Measurements from ENCODE around the gene LY86.
A peak's percentile ranks its signal among the peaks of the same experiment; 100 is the strongest.

The LY86 gene

DNA sequence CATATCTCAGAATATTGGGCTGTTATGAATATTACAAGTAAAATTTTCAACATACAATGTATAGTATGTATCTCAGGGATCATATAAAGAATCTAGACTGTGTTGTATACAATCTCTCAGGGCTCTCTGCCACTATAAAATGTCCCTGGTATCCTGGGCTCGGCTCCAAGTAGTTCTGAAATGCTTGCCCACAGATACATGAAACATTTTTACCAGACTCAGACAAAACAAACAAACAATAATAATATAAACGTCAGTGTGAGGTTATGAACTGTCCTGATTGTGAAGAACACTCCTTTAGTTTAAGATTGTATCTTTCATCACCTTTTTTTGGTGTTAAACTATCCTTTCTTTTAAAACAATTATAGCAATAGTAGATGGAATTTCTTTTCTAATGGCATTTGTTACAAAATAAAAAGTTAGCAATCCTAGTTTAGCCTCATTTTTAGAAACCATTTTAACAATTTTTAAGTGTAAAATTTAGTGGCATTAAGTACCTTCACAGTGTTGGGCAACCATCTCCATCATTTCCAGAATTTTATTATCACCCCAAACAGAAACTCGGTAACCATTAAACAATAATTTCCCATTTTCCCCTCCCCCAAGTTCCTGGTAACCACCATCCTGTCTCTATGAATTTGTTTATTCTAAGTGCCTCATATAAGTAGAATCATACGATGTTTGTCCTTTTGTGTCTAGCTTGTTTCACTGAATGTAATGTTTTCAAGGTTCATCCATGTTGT, 17.4 kb upstream of the LY86 start:
- no peak for DNase-seq (ENCODE audit: low read depth, low spot score)

DNA sequence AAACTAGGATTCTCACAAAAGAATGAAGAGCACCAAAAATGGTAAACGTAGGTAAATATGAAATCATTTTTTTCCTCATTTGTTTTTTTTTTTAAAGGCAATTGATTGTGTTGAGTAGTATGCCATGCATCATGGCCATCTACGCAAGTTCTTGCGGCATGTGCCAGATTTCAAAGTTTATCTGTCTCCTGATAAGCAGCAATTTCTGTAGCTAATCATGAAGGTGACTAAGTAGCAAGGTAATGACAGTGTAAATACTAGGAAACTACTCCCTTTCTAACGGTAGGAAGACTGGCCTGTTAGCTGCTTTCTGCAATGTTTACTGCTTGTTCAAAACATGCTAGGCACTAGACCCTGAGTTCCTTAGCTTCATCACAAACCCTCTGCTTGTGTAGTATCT, 13.4 kb upstream of the LY86 start:
- DNase-seq (ENCODE audit: low read depth, low spot score), result no peak

DNA sequence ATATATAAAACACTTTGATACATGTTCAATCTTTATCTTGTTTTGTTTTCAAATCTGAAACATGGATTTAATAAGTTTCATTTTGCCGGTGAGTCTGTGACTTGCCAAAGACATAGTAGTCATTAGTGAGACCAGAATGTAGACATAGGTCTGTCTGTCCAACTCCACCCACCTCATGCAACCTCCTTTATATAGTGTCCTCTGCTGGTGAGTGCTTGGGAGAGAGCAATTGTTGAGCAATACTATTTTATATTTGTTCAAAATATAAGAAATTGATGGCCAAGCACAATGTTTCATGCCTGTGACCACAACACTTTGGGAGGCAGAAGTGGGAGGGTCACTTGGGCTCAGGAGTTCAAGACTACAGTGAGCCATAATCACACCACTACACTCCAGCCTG, 10.8 kb upstream of the LY86 start:
- DNase-seq (ENCODE audit: low read depth, low spot score), result no peak

DNA sequence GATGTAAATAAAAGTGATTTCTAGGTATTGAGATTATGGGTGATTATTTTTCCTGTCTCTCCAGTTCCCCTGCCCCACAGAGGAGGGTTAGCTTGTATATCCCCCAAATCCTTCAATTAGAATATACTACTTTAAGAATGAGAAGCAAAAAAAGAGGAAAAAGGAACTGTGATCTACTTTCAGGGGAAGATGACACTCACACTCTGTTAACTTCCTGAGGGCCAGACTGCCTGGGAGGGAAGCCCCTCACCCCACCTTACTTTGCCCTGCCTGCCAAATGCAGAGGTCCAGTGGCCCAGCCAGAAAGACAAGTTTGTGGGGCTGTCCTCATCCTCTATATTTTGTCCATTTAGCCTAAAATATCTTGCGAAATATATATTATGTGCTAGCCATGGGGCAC, 9.2 kb upstream of the LY86 start:
- DNase-seq (ENCODE audit: low read depth, low spot score), result no peak

- DNase-seq (ENCODE audit: low read depth, low spot score), result no peak
Measured at GRCh38 chr6:6580225-6580856, 8.2 kb upstream of the LY86 start.

DNA sequence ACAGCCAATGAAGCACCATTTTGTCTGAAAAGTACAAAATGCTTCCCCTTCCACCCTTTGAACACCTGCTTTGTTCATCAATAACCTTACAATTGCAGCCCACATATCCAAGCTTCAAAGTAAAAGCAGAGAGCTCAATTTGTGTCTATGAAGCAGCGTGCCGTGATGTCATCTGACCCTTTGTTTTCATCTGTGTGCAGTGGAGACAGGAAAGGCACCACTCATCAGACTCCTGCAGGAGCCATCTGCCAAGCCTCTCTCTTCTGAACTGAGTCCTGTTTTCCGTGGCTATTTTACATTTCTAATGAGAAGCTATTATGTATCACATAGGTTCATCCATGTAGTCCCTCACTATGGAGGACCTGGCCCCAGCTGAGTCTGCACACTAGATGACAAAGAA, 7.5 kb upstream of the LY86 start:
- DNase-seq (ENCODE audit: low read depth, low spot score), result no peak

DNA sequence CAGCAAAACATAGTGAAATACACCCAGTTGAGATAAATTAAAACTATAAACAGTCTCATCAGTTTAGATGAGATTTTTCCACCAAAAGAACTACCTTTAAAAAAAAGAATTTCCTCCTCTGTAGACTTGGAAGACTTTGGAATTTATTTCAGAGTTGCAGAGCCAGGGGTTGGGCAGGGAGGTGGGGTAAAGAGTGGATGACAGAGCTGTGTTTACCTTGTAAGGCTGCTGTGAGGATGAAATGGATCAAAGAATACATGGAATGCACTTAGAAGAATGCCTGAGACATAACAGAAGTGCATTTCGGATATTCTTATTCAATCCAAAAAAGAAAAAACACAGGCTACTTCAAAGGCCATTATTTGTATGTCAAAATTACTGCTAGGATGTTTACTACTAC, 6.4 kb upstream of the LY86 start:
- no peak for DNase-seq (ENCODE audit: low read depth, low spot score)

- DNase-seq (ENCODE audit: low read depth, low spot score), result peak; percentile 27
Measured at GRCh38 chr6:6583836-6584235, 4.7 kb upstream of the LY86 start.

DNA sequence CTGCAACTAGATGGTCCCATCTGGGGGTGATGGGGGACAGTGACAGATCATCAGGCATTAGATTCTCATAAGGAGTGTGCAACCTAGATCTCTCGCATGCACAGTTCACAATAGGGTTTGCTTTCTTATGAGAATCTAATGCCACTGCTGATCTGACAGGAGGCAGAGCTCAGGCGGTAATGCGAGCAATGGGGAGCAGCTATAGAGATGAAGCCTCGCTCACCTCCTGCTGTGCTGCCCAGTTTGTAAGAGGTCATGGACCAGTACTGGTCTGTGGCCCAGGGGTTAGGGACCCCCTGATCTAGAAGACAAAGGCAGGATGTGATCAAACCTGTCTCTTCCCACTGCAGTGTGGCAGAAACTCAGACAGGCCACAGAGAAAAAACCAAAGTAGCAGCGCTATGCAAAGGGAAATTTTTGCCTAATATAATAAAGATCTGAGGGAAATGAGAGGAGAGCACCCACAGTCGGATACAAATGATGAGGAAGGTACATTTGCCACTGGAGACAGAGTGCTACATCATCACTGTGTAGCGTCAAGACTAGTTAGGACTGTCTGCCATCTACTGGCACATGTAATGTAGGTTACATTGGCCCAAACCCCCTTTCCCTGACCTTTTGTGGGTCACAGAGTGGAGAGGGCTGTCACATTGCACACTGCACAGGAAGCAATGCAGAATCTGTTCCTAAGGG, 4.1 kb upstream of the LY86 start:
- DNase-seq (ENCODE audit: low read depth, low spot score), result no peak

DNA sequence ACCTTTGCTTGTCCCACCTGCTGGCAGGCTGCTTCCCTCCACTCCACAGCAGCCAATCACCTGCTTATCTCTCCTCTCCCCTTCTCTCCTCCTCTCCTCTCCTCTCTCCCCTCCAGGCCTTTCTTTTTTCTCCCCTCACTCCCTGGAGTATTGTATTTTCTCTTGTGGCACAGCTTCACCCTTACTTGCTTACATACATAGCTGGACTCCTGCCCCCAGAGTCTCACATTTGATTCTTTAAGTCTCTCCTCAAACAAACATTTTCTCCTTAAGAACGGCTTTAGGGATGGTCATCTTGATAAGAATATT, 3.6 kb upstream of the LY86 start:
- DNase-seq (ENCODE audit: low read depth, low spot score), result no peak

- DNase-seq (ENCODE audit: low read depth, low spot score), result no peak
Measured at GRCh38 chr6:6586167-6586566, 2.4 kb upstream of the LY86 start.

DNA sequence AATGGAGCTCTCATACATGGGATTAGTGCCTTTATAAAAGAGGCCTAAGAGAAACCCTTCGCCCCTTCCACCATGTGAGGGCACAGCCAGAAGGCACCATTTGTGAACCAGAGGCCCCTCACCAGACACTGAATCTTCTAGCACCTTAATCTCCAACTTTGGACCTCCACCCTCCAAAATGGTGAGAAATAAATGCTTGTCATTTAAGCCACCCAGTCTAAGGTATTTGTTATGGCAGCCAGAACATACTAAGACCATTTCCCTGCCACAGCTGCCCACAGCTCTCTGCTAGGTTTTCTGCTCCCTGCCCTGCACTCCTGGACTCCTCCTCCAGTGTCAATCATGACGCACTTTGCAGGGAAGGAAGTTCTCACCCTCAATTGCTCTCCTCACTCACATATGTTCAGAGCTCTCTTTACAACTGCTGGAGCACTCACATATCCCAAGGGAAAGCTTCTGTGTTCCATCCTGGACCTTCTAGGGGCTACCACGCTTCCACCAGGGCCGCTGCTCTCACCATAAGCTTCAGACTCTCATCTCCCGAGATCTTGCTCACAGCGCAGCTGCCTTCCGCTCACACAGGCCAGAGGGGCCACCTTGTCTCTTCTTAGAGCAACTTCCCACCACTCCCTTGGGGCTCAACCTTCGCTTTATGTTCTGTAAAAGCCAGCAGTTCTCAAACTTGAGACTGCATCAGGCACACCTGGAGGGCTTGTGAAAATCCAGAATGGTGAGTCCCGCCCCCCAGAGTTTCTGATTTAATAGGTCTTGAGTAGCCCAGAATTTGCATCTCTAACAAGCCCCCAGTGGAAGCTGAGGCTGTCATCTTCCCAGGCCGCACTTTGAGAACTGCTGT, 1.6 kb upstream of the LY86 start:
- no peak for DNase-seq (ENCODE audit: low read depth, low spot score)

DNA sequence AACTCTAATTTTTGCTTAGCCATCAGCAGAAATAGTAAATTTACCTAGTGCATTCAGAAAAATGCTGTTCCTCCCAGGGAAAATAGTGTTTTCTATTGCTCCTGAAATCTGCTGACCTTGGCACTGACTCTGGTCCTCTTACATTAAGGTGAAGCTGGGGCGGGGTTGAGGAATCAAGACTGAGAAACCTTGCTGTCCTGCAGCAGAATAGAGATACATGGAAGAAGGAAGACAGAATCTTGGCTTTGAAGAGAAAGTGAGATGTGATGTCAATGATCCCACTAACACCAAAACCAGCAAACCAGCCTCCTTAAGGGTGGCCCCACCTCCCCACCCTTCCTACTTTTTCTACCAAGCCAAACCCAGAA, 840 bp upstream of the LY86 start:
- DNase-seq (ENCODE audit: low read depth, low spot score), result no peak

DNA sequence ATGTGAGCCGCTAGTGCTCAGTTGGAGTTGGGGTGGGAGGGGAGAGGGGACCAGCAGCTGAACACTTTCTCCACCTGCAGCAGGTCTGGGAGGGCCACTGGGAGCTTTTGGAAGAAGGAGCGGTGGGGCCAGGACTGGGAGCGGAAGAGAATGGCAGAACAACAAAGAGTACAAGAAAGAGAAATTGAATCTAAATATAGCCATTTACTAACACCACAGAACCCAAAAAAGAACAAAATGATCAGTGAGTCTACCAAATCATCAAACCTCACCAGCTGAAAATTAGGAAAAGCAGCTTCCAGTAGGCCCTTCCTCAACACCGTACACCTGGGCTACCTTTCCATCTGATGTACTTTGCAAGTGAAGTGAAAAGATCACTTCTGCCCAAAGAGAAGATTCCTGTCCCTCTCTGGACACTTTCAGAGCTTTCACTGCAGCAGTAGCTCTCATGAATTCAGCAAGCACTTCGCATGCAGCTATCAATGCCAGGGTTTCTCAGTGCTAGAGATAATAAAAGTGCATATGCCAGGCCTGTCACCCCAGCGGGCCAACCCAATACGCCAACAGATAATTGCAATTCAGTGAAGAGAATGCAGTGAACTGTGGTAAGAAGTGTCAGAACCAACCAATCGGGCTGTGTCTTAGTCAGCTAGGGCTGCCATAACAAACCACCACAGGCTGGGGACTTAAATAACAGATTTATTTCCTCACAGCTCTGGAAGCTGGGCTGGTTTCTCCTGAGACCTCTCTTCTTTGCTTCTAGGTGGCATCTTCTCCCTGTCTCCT, 597 bp downstream of the LY86 start:
- no peak for DNase-seq (ENCODE audit: low read depth, low spot score)

DNA sequence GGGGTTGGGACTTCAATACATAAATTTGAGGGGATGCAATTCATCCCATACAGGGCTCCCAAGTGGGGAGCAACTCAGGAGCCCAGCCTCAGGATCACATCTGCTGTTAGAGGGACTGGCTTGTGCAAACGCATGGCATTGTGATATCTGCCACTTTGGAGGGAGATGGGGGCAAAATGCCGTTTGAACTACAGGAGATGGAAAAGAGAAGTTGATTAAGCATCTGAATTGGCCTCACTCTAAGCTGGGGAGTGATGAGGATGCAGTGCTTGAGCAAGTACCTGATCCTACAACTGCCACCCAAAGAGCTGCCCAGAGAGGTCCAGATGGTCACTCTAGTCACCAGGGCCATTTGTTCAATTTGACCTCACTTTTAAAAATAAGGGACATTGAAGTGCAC, 2.0 kb downstream of the LY86 start:
- no peak for DNase-seq (ENCODE audit: low read depth, low spot score)

- DNase-seq (ENCODE audit: low read depth, low spot score), result no peak
Measured at GRCh38 chr6:6591778-6592465, 3.4 kb downstream of the LY86 start.

DNA sequence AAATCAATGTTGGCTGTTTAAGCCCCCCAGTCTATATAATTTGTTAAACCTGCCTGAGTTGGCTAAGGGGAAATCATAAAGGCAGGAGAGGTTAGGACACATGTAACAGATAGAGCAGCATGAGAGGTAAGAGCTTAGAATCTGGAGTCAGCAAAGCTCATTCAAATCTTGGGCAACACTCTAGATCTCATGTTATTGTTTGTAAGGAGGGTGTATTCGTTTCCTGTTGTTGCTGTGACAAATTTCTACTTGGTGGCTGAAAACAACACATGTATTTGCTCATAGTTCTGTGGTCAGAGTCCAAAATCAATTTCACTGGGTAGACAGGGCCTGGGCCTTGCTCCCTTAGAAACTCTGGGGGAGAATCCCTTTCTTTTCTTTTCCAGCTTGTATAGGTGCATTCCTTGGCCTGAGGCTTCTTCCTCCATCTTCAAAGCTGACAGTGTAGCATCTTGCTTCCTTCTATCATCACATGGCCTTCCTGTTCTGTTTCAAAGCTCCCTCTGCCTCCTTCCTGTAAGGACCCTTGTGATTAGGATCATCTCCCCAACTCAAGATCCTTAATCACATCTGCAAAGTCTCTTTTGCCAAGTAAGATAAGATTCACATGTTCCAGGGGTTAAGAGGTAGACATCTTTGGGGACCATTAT, 4.4 kb downstream of the LY86 start:
- DNase-seq (ENCODE audit: low read depth, low spot score), result no peak

GRCh38 chr6:6593867-6594468, 5.4 kb downstream of the LY86 start:
- DNase-seq (ENCODE audit: low read depth, low spot score), result no peak

GRCh38 chr6:6595025-6595424, 6.5 kb downstream of the LY86 start:
- DNase-seq (ENCODE audit: low read depth, low spot score), result no peak

DNA sequence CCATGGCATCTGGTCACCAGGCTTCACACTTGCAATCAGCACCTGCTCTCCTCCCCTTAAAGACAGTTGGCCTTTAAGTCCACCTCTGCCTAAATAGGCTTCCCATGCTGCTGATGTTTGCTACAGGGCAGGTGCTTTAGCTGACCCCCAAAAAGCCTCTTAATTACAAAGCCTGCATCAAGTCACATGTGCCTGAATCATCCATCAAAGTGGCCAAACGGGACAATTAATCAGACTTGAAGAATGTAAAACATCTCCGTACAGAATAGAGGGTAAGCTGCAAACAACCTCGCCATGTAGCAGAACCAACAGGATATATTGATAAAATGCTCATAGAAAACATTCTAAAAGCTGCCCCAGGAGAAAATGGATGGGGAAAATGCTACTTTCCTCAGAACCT, 7.4 kb downstream of the LY86 start:
- DNase-seq (ENCODE audit: low read depth, low spot score), result no peak

Data from activated naive CD8-positive, alpha-beta T cell treated with anti-CD3 and anti-CD28 coated beads, Interleukin-2, amount 50 U/mL, for 16 hours (primary cell).